GM12878 (cell line): ENCODE measurements around the gene ELK4. TPM values are rescaled to one million over a fixed set of nuclear protein-coding genes. Genes with fewer than 3 reads are reported as not detected.

Experiments used
- ATAC-seq: fragments of 200-7000 bp; cut with Tn5 transposase; 3 replicates; pipeline ENCODE4 v1.9.1; 2020; ENCODE audit warnings: mild to moderate bottlenecking, moderate library complexity
- BruUV-seq: library from RNA; stranded (reverse); fragments of 400-500 nt; replicated peaks from 2 replicates; lab custom pipeline; 2021; lab: Mats Ljungman, UMichigan
- CTCF ChIA-PET: fragments of 300-600 bp; sonication (Branson Sonifier 250); formaldehyde crosslinking; extraction: SDS; loops from one replicate; lab custom pipeline; 2021; ENCODE audit warnings: inconsistent platforms; lab: Yijun Ruan, JAX
- POLR2A ChIA-PET: fragments of 350-600 bp; formaldehyde crosslinking; extraction: SDS; loops from one replicate; lab custom pipeline; 2021; ENCODE audit warnings: inconsistent platforms; lab: Charles Lee
- RAD21 ChIA-PET: fragments of 300-600 bp; sonication (Branson Sonifier 250); formaldehyde crosslinking; loops from one replicate; lab custom pipeline; 2023; ENCODE audit warnings: antibody characterized with exemption; ENCODE audit not compliant: unreplicated experiment; lab: Charles Lee
- SMC1A ChIA-PET: fragments of 300-600 bp; sonication (Branson Sonifier 250); formaldehyde crosslinking; loops from one replicate; lab custom pipeline; 2023; ENCODE audit not compliant: unreplicated experiment, uncharacterized antibody; lab: Charles Lee
- DNase-seq: peaks from one replicate; pipeline ENCODE4 v3.0.0-alpha.2; 2011; ENCODE audit warnings: low read depth, low spot score
- FAIRE-seq: peaks from 3 replicates; lab custom pipeline; 2011; peaks lifted over from hg19 to GRCh38; lab: Jason Lieb, UNC
- H2AFZ ChIP-seq: 2 replicates; pipeline ENCODE4 v1.6.0; 2011; ENCODE audit warnings: low read depth, low read length, control low read depth; ENCODE audit not compliant: control insufficient read depth
- H3K27ac ChIP-seq: 2 replicates; pipeline ENCODE4 v1.5.1; 2011; ENCODE audit warnings: control low read depth; ENCODE audit not compliant: control insufficient read depth, insufficient read depth
- H3K27me3 ChIP-seq, 2 experiments: replicated peaks in 1 of 2; 2 replicates each; pipeline versions ENCODE4 v1.6.0 to v1.6.1; 2011; ENCODE audit warnings: low read length in 1 of 2; ENCODE audit not compliant: control insufficient read depth in 2 of 2, insufficient read depth in 2 of 2
- H3K36me3 ChIP-seq, 2 experiments: 2 replicates each; pipeline ENCODE4 v1.5.1; 2011; ENCODE audit warnings: low read length in 1 of 2; ENCODE audit not compliant: control insufficient read depth in 2 of 2, insufficient read depth in 2 of 2
- H3K4me1 ChIP-seq: 2 replicates; pipeline ENCODE4 v1.6.1; 2011; ENCODE audit warnings: mild to moderate bottlenecking, low read length, moderate library complexity, mixed read lengths; ENCODE audit not compliant: control insufficient read depth, insufficient read depth
- H3K4me2 ChIP-seq: 2 replicates; pipeline ENCODE4 v1.6.0; 2011; ENCODE audit warnings: control low read depth; ENCODE audit not compliant: control insufficient read depth, insufficient read depth
- H3K4me3 ChIP-seq: fragments of 200-600 bp; sonication (generic); 2 replicates; pipeline ENCODE4 v1.5.1; 2016
- H3K79me2 ChIP-seq: 2 replicates; pipeline ENCODE4 v1.6.0; 2011; ENCODE audit warnings: low read length; ENCODE audit not compliant: control insufficient read depth, insufficient read depth
- H3K9ac ChIP-seq: 2 replicates; pipeline ENCODE4 v1.8.0; 2011; ENCODE audit warnings: low read length, control low read depth, mixed read lengths; ENCODE audit not compliant: control insufficient read depth, insufficient read depth
- H3K9me3 ChIP-seq: replicated peaks from 3 replicates; pipeline ENCODE4 v1.5.1; 2011; ENCODE audit warnings: mild to moderate bottlenecking, low read length; ENCODE audit not compliant: control insufficient read depth, insufficient read depth
- H4K20me1 ChIP-seq: 2 replicates; pipeline ENCODE4 v1.6.0; 2011; ENCODE audit not compliant: control insufficient read depth, insufficient read depth
- FOXM1 ChIP-seq: IDR thresholded peaks from 2 replicates; pipeline ENCODE4 v1.6.1; 2012; ENCODE audit warnings: low read depth, mild to moderate bottlenecking, inconsistent platforms, low read length, moderate library complexity
- GABPA ChIP-seq: IDR thresholded peaks from 2 replicates; pipeline ENCODE4 v1.6.1; 2014; ENCODE audit warnings: antibody characterized with exemption, low read depth, mild to moderate bottlenecking, inconsistent platforms
- IKZF2 ChIP-seq, 2 experiments: fragments of 450-650 bp; IDR thresholded peaks; 2 replicates each; pipeline ENCODE4 v1.6.1; 2017; ENCODE audit warnings: mild to moderate bottlenecking in 2 of 2, moderate library complexity in 2 of 2
- MXI1 ChIP-seq: fragments of 150-350 bp; IDR thresholded peaks from 2 replicates; pipeline ENCODE4 v1.6.1; 2011; ENCODE audit warnings: low read depth, mild to moderate bottlenecking, inconsistent platforms, low read length, improper control_type of control experiment
- MYB ChIP-seq: fragments of 150-350 bp; IDR thresholded peaks from 2 replicates; pipeline ENCODE4 v1.6.1; 2014; ENCODE audit warnings: mild to moderate bottlenecking, low read depth, low read length, borderline replicate concordance
- RAD51 ChIP-seq: fragments of 450-650 bp; IDR thresholded peaks from 2 replicates; pipeline ENCODE4 v1.6.1; 2016; ENCODE audit warnings: moderate library complexity, mild to moderate bottlenecking, inconsistent platforms
- ZNF24 ChIP-seq: fragments of 450-650 bp; IDR thresholded peaks from 2 replicates; pipeline ENCODE4 v1.6.1; 2017; ENCODE audit warnings: antibody characterized with exemption, mild to moderate bottlenecking
- WGBS: methylation state at CpG from one replicate; pipeline ENCODE4 v1.1.6; 2016; ENCODE audit warnings: low lambda C conversion rate; ENCODE audit not compliant: insufficient replicate concordance, insufficient coverage; ENCODE audit errors: missing lambda C conversion rate; 5-methylcytosine and 5-hydroxymethylcytosine counted together
- in situ Hi-C: fragments of 300-500 bp; cut with MboI; formaldehyde crosslinking; loops from 9 replicates; pipeline ENCODE4 v1.14.3; 2018; ENCODE audit warnings: mixed read lengths
- intact Hi-C: fragments of 100-400 bp; cut with micrococcal nuclease; formaldehyde crosslinking; loops from one replicate; pipeline ENCODE4 v1.14.2; 2022; ENCODE audit not compliant: unreplicated experiment
- polyA plus RNA-seq, 11 experiments: library from polyadenylated mRNA; depleted of rRNA in 4 of 11; unstranded in 6 of 11; stranded (reverse) in 5 of 11; fragments of >200 nt; fragmentation: Nextera tagmentation in 4 of 11; fragmentation: Illumina TruSeq in 1 of 11; extraction: Ambion mirVana in 4 of 11; extraction: Trizol in 1 of 11; gene quantifications; 1 replicate in 1 of 11; 2 replicates in 10 of 11; pipeline versions ENCODE4 v1.2.1 to v1.2.3, GENCODE V29; 2011 to 2016; ENCODE audit warnings: inconsistent platforms in 2 of 11, missing spikeins in 2 of 11, low read depth in 1 of 11
- total RNA-seq, 4 experiments: library from RNA; depleted of rRNA in 3 of 4; stranded (reverse); fragments of >200 nt in 3 of 4; fragmentation: Illumina TruSeq in 1 of 4; extraction: Trizol in 1 of 4; gene quantifications; 2 replicates each; pipeline versions ENCODE4 v1.2.1 to v1.2.3, GENCODE V29; 2013 to 2021
- TF ChIP-seq, protein P1 (sequence below): fragments of 450-650 bp; IDR thresholded peaks from 2 replicates; pipeline ENCODE4 v1.6.1; 2017; ENCODE audit warnings: borderline replicate concordance
- TF ChIP-seq, protein P2 (sequence below): fragments of 450-650 bp; formaldehyde crosslinking; IDR thresholded peaks from 2 replicates; pipeline ENCODE4 v1.5.0; 2022; ENCODE audit warnings: mild to moderate bottlenecking, missing genetic modification characterization
- TF ChIP-seq, protein P3 (sequence below): IDR thresholded peaks from 2 replicates; pipeline ENCODE4 v1.6.1; 2012; ENCODE audit warnings: low read depth, low read length, improper control_type of control experiment
- TF ChIP-seq, protein P4 (sequence below): fragments of 450-650 bp; IDR thresholded peaks from 2 replicates; pipeline ENCODE4 v1.6.1; 2017; ENCODE audit warnings: antibody characterized with exemption, mild to moderate bottlenecking, moderate library complexity

The ELK4 gene
- total and polyA plus RNA-seq, 10 of the 15 experiments (the other 5 are each of a cell fraction or from before 2014, with no cell fraction given): 5.2 to 71.5 (median 18.5) TPM

DNA sequence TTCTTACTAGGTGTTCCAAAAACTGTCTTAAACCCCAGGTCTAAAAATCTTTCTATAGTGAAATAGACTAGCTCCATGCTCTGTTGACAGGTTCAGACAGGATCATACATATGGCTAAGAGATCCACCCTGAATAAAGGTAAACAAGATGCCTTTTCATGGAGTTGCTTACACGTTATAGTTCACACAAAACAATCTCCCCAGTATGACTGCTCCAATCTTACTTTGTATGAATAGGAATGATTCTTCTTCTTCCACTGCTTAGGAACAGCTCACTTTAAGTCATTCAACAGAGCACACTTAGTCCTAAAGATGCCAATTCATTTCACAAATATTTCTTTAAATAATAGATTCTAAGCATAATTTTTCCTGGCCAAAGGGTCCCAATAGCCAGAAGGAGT, 16.0 kb downstream of the ELK4 start:
- no peak overlapping the region for H3K4me3 ChIP-seq
- SMC1A ChIA-PET: interaction anchor here (0.8 to 1.4 kb wide), 6 partner anchors 8 to 40 kb away, joined by 4 to 7 read pairs (median 4); no protein-coding TSS in a partner anchor
- WGBS: 100% methylated on average over 1 of the region's 1 CpG
- no peak overlapping the region for H3K27ac ChIP-seq
- no peak overlapping the region for H3K9ac ChIP-seq
- H3K27me3 ChIP-seq: no peaks in the 10 kb centered on the region
- POLR2A ChIA-PET: interaction anchor here (1.5 kb wide), 1 partner anchor 24 kb away, joined by 3 read pairs; no protein-coding TSS in a partner anchor
- no peak for TF ChIP-seq FOXM1
- TF ChIP-seq MYB: no peak
- TF ChIP-seq RAD51: no peak
- TF ChIP-seq, protein P1, sequence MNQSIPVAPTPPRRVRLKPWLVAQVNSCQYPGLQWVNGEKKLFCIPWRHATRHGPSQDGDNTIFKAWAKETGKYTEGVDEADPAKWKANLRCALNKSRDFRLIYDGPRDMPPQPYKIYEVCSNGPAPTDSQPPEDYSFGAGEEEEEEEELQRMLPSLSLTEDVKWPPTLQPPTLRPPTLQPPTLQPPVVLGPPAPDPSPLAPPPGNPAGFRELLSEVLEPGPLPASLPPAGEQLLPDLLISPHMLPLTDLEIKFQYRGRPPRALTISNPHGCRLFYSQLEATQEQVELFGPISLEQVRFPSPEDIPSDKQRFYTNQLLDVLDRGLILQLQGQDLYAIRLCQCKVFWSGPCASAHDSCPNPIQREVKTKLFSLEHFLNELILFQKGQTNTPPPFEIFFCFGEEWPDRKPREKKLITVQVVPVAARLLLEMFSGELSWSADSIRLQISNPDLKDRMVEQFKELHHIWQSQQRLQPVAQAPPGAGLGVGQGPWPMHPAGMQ: no peak
- TF ChIP-seq, protein P2, sequence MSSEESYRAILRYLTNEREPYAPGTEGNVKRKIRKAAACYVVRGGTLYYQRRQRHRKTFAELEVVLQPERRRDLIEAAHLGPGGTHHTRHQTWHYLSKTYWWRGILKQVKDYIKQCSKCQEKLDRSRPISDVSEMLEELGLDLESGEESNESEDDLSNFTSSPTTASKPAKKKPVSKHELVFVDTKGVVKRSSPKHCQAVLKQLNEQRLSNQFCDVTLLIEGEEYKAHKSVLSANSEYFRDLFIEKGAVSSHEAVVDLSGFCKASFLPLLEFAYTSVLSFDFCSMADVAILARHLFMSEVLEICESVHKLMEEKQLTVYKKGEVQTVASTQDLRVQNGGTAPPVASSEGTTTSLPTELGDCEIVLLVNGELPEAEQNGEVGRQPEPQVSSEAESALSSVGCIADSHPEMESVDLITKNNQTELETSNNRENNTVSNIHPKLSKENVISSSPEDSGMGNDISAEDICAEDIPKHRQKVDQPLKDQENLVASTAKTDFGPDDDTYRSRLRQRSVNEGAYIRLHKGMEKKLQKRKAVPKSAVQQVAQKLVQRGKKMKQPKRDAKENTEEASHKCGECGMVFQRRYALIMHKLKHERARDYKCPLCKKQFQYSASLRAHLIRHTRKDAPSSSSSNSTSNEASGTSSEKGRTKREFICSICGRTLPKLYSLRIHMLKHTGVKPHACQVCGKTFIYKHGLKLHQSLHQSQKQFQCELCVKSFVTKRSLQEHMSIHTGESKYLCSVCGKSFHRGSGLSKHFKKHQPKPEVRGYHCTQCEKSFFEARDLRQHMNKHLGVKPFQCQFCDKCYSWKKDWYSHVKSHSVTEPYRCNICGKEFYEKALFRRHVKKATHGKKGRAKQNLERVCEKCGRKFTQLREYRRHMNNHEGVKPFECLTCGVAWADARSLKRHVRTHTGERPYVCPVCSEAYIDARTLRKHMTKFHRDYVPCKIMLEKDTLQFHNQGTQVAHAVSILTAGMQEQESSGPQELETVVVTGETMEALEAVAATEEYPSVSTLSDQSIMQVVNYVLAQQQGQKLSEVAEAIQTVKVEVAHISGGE: no peak
- no peak for TF ChIP-seq MXI1
- TF ChIP-seq, protein P3, sequence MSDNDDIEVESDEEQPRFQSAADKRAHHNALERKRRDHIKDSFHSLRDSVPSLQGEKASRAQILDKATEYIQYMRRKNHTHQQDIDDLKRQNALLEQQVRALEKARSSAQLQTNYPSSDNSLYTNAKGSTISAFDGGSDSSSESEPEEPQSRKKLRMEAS: no peak
- no peak for TF ChIP-seq IKZF2 (IDR thresholded peaks at IDR 0.05)
- no peak for TF ChIP-seq ZNF24
- TF ChIP-seq GABPA: no peak
- TF ChIP-seq, protein P4, sequence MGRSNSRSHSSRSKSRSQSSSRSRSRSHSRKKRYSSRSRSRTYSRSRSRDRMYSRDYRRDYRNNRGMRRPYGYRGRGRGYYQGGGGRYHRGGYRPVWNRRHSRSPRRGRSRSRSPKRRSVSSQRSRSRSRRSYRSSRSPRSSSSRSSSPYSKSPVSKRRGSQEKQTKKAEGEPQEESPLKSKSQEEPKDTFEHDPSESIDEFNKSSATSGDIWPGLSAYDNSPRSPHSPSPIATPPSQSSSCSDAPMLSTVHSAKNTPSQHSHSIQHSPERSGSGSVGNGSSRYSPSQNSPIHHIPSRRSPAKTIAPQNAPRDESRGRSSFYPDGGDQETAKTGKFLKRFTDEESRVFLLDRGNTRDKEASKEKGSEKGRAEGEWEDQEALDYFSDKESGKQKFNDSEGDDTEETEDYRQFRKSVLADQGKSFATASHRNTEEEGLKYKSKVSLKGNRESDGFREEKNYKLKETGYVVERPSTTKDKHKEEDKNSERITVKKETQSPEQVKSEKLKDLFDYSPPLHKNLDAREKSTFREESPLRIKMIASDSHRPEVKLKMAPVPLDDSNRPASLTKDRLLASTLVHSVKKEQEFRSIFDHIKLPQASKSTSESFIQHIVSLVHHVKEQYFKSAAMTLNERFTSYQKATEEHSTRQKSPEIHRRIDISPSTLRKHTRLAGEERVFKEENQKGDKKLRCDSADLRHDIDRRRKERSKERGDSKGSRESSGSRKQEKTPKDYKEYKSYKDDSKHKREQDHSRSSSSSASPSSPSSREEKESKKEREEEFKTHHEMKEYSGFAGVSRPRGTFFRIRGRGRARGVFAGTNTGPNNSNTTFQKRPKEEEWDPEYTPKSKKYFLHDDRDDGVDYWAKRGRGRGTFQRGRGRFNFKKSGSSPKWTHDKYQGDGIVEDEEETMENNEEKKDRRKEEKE: no peak
- TF ChIP-seq, all 136 proteins: peak for 0
- no peak for FAIRE-seq
- Histone ChIP-seq H3K9me3 (no peaks in the 10 kb centered on the region), H2AFZ (no peak overlapping the region), H3K79me2 (peaks cover 4% of the 10 kb centered on the region), H3K4me1 (peaks cover 5% of the 10 kb centered on the region; the same call in 1 of the 2 replicates), H3K4me2 (no peak overlapping the region), H3K36me3 (peaks cover 10 to 36% of the 10 kb centered on the region in 2 experiments), H4K20me1 (no peaks in the 10 kb centered on the region)
- TSS peak; percentile 36 for BruUV-seq
- no peak for ATAC-seq
- DNase-seq: no peak
- ChIA-PET CTCF (interaction anchor here (1.0 to 5.6 kb wide), 4 partner anchors 14 to 24 kb away, joined by 4 to 19 read pairs (median 6); partner anchors contain the start of gene ELK4), RAD21 (interaction anchor here (1.4 kb wide), 1 partner anchor 22 kb away, joined by 4 read pairs; no protein-coding TSS in a partner anchor)
- intact Hi-C loops (no loop called here), in situ Hi-C loops (no loop called here)
